ENCODE data around the gene ARHGEF3. TPM values are rescaled to one million over a fixed set of nuclear protein-coding genes. Genes with fewer than 3 reads are reported as not detected.

Gene ARHGEF3, protein sequence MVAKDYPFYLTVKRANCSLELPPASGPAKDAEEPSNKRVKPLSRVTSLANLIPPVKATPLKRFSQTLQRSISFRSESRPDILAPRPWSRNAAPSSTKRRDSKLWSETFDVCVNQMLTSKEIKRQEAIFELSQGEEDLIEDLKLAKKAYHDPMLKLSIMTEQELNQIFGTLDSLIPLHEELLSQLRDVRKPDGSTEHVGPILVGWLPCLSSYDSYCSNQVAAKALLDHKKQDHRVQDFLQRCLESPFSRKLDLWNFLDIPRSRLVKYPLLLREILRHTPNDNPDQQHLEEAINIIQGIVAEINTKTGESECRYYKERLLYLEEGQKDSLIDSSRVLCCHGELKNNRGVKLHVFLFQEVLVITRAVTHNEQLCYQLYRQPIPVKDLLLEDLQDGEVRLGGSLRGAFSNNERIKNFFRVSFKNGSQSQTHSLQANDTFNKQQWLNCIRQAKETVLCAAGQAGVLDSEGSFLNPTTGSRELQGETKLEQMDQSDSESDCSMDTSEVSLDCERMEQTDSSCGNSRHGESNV
- 11.9 and 12.1 TPM in 2 replicates for total RNA-seq

DNA sequence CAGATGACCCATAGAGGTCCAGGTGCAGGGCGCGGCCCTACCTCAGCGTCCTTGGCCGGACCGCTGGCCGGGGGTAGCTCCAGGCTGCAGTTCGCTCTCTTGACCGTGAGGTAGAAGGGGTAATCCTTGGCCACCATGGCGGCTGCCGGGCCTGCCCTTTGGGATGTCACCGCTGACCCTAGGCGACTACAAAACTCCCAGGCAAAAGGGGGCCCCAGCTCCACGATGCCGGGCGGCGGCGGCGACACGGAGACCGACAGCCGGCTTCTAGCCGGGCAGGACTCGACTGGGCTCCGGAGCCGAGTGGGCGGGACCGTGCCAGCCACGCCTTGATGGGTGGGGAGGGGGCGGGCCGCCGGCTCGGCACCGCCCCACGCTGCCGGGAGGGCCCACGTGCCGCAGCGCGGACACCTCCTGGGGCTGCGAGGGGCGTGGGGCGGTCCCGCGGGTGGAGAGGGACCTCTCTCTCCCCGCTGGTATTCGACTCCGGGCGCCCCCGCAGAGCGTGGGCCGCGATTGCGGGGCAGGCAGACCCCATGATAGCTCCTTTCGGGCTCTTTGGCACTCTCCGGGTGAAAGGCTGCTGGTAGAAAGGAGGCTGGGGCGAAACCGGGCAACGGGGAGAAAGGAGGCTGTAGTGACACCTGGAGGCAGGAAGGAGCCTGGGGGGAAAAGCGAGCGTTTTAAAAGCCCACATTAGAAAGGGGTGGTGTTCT lies at the start of gene ARHGEF3:
TSS of gene ARHGEF3 (minus strand) at position 288 of the 716 bp plus-strand sequence. CDS start at position 137, 151 bp downstream.
- H3K36me3 ChIP-seq (ENCODE audit: control insufficient read depth, insufficient read depth, low read length) = no peaks in the 10 kb centered on the region
- H3K27me3 ChIP-seq (ENCODE audit: control insufficient read depth, insufficient read depth, low read length) = no peaks in the 10 kb centered on the region
- DNase-seq (ENCODE audit: low read depth) (peak; percentile 69), FAIRE-seq (no peak)
- peak within 1 kb of the TSS; percentile 68 for H3K4me3 ChIP-seq (ENCODE audit: low read depth, low read length)
- peak; percentile 70 for TF ChIP-seq CTCF (IDR thresholded peaks at IDR 0.05; ENCODE audit: insufficient read depth, low read length, severe bottlenecking)

DNA sequence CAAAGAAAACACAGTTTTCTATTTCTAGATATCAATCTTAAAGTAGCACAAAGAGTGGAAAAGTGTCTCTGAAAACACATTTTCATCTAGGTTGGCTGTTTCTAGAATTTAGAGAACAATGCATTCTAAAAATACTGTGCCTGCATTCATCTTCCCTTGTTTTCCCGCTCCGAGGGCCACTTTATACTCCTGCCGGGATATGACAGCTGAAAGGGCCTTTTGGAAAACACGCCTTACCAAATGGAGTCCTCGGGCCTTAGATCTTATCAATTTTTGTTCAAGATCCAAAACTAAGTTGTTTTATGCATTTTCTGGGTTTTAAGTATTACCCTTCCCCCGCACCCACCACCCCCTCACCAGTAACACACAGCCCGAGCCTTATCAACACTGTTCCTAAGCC lies 47.9 kb upstream of the ARHGEF3 start:
- Histone ChIP-seq H3K4me3 (ENCODE audit: low read depth, low read length) (no peak overlapping the region), H3K36me3 (ENCODE audit: control insufficient read depth, insufficient read depth, low read length) (no peaks in the 10 kb centered on the region), H3K27me3 (ENCODE audit: control insufficient read depth, insufficient read depth, low read length) (no peaks in the 10 kb centered on the region)
- DNase-seq (ENCODE audit: low read depth) (no peak), FAIRE-seq (no peak)
- no peak for TF ChIP-seq CTCF (IDR thresholded peaks at IDR 0.05; ENCODE audit: insufficient read depth, low read length, severe bottlenecking)

GRCh38 chr3:56845505-56845904 lies 43.8 kb upstream of the ARHGEF3 start:
- no peaks in the 10 kb centered on the region for H3K27me3 ChIP-seq (ENCODE audit: control insufficient read depth, insufficient read depth, low read length)
- no peak for FAIRE-seq
- no peak for TF ChIP-seq CTCF (IDR thresholded peaks at IDR 0.05; ENCODE audit: insufficient read depth, low read length, severe bottlenecking)
- no peak for DNase-seq (ENCODE audit: low read depth)
- H3K36me3 ChIP-seq (ENCODE audit: control insufficient read depth, insufficient read depth, low read length) = no peaks in the 10 kb centered on the region
- H3K4me3 ChIP-seq (ENCODE audit: low read depth, low read length) = no peak overlapping the region

GRCh38 chr3:56844536-56844935 lies 42.8 kb upstream of the ARHGEF3 start:
- Histone ChIP-seq H3K36me3 (ENCODE audit: control insufficient read depth, insufficient read depth, low read length) (no peaks in the 10 kb centered on the region), H3K4me3 (ENCODE audit: low read depth, low read length) (no peak overlapping the region), H3K27me3 (ENCODE audit: control insufficient read depth, insufficient read depth, low read length) (no peaks in the 10 kb centered on the region)
- FAIRE-seq (no peak), DNase-seq (ENCODE audit: low read depth) (no peak)
- TF ChIP-seq CTCF (IDR thresholded peaks at IDR 0.05; ENCODE audit: insufficient read depth, low read length, severe bottlenecking) = no peak

GRCh38 chr3:56839784-56840715 lies 38.3 kb upstream of the ARHGEF3 start:
- Histone ChIP-seq H3K4me3 (ENCODE audit: low read depth, low read length) (no peak overlapping the region), H3K27me3 (ENCODE audit: control insufficient read depth, insufficient read depth, low read length) (no peaks in the 10 kb centered on the region), H3K36me3 (ENCODE audit: control insufficient read depth, insufficient read depth, low read length) (no peaks in the 10 kb centered on the region)
- DNase-seq (ENCODE audit: low read depth) = peak; percentile 98
- FAIRE-seq = no peak
- no peak for TF ChIP-seq CTCF (IDR thresholded peaks at IDR 0.05; ENCODE audit: insufficient read depth, low read length, severe bottlenecking)
